SU-DHL-6 (cell line): Measurements from ENCODE around the gene SMAD3.

Source experiments
- H2AFZ ChIP-seq: fragments of 200-600 bp; sonication (generic); 2 replicates; pipeline ENCODE4 v1.6.1; 2014; ENCODE audit warnings: low read depth, mild to moderate bottlenecking, moderate library complexity, mixed read lengths, antibody characterized with exemption, low read length; ENCODE audit not compliant: severe bottlenecking
- H3F3A ChIP-seq: fragments of 200-600 bp; shearing (Covaris generic); 2 replicates; pipeline ENCODE4 v1.6.0; 2016; ENCODE audit warnings: antibody characterized with exemption, mild to moderate bottlenecking; ENCODE audit not compliant: insufficient read depth
- H3K27ac ChIP-seq: fragments of 200-600 bp; sonication (generic); 2 replicates; pipeline ENCODE4 v1.5.1; 2016; ENCODE audit warnings: low read depth, mild to moderate bottlenecking, low read length, moderate library complexity, mixed read lengths
- H3K27me3 ChIP-seq: fragments of 200-600 bp; sonication (generic), shearing (Covaris generic); 2 replicates; pipeline ENCODE4 v1.6.0; 2014; ENCODE audit warnings: mild to moderate bottlenecking, low read length
- H3K36me3 ChIP-seq: fragments of 200-600 bp; sonication (generic); 2 replicates; pipeline ENCODE4 v1.6.1; 2014; ENCODE audit warnings: mild to moderate bottlenecking, low read length, mixed read lengths
- H3K4me2 ChIP-seq: fragments of 300-600, 200-600 bp; shearing (Covaris generic), sonication (generic); 2 replicates; pipeline ENCODE4 v1.6.0; 2014; ENCODE audit warnings: low read length, low read depth, mild to moderate bottlenecking; ENCODE audit not compliant: poor library complexity, severe bottlenecking
- H3K4me3 ChIP-seq: fragments of 200-600 bp; sonication (generic); 2 replicates; pipeline ENCODE4 v1.5.1; 2014; ENCODE audit warnings: antibody characterized with exemption, low read length, mild to moderate bottlenecking, mixed read lengths; ENCODE audit not compliant: insufficient read depth, poor library complexity, severe bottlenecking
- H3K79me2 ChIP-seq: fragments of 200-600 bp; sonication (generic); 2 replicates; pipeline ENCODE4 v1.6.1; 2014; ENCODE audit warnings: mild to moderate bottlenecking, low read length, moderate library complexity; ENCODE audit not compliant: insufficient read depth
- H3K9ac ChIP-seq: fragments of 200-600 bp; sonication (generic); 2 replicates; pipeline ENCODE4 v1.7.0; 2014; ENCODE audit warnings: mild to moderate bottlenecking, low read length
- H3K9me2 ChIP-seq: fragments of 200-600 bp; sonication (generic); replicated peaks from 2 replicates; pipeline ENCODE4 v1.6.1; 2014; ENCODE audit warnings: low read length; ENCODE audit not compliant: insufficient read depth
- H3K9me3 ChIP-seq: fragments of 200-600 bp; sonication (generic); 2 replicates; pipeline ENCODE4 v1.6.1; 2014; ENCODE audit warnings: low read length, mixed read lengths; ENCODE audit not compliant: insufficient read depth
- H4K20me1 ChIP-seq: fragments of 200-600 bp; sonication (generic); 2 replicates; pipeline ENCODE4 v1.6.1; 2014; ENCODE audit warnings: low read depth, mild to moderate bottlenecking, antibody characterized with exemption, low read length, moderate library complexity, mixed read lengths
- EZH2phosphoT487 ChIP-seq: fragments of 200-600 bp; sonication (generic), shearing (Covaris generic); conservative IDR thresholded peaks from 2 replicates; pipeline ENCODE4 v1.6.1; 2018; ENCODE audit warnings: mild to moderate bottlenecking, antibody characterized with exemption, low read length, moderate library complexity, mixed read lengths
- TF ChIP-seq, protein P1 (sequence below): fragments of 200-600 bp; sonication (generic); IDR thresholded peaks from one replicate; pipeline ENCODE4 v1.5.1; 2017; ENCODE audit warnings: antibody characterized with exemption, mild to moderate bottlenecking, low read length, moderate library complexity; ENCODE audit not compliant: insufficient read depth, poor library complexity, severe bottlenecking

Gene SMAD3

DNA sequence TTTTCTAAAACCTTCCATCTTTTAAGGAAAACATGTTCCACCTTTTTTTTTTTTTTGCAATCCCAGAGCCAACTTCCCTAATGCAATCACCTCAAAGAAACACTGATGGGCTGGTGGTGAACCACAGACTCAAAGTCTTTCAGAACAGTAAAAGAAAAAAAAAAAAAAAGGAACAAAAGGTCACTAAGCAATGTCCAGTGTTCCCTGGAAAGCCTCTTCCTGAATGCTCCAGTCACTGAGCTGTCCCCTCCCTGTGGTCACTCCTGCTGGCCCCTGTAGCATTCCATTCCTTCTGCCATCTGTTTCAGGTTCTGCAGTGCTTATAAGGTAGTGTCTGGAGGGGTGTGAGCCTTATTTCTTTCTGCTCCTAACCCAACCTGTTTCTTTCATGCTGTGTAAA, 135.7 kb downstream of the SMAD3 start:
- Histone ChIP-seq H3K9ac (no peak overlapping the region), H2AFZ (no peak overlapping the region), H3K9me3 (no peaks in the 10 kb centered on the region), H4K20me1 (no peaks in the 10 kb centered on the region), H3K9me2 (no peaks in the 10 kb centered on the region), H3K79me2 (no peaks in the 10 kb centered on the region), H3K4me3 (no peak overlapping the region), H3K4me2 (no peak overlapping the region), H3F3A (no peaks in the 10 kb centered on the region), H3K27ac (no peak overlapping the region), H3K27me3 (no peaks in the 10 kb centered on the region), H3K36me3 (no peaks in the 10 kb centered on the region)
- TF ChIP-seq, protein P1, sequence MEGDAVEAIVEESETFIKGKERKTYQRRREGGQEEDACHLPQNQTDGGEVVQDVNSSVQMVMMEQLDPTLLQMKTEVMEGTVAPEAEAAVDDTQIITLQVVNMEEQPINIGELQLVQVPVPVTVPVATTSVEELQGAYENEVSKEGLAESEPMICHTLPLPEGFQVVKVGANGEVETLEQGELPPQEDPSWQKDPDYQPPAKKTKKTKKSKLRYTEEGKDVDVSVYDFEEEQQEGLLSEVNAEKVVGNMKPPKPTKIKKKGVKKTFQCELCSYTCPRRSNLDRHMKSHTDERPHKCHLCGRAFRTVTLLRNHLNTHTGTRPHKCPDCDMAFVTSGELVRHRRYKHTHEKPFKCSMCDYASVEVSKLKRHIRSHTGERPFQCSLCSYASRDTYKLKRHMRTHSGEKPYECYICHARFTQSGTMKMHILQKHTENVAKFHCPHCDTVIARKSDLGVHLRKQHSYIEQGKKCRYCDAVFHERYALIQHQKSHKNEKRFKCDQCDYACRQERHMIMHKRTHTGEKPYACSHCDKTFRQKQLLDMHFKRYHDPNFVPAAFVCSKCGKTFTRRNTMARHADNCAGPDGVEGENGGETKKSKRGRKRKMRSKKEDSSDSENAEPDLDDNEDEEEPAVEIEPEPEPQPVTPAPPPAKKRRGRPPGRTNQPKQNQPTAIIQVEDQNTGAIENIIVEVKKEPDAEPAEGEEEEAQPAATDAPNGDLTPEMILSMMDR, result no peak
- no peak for TF ChIP-seq EZH2phosphoT487

DNA sequence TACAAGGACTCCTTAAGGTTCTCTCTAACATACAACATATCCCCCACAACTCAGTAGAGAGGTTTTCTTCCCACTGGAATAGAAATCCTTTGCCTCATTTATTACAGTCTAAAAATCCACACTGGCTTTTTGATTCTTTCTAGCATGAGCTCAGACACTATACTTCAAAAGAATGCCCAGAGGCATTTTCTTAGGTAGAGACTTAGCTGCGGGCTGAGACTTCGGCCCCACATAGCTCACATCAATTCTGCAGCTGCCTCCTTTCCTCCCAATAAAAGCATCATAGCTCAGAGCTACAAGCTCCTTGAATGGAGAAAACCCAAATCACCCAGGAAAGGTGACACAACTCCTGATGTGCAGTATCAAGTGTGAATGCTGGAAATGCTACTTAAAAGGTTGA, 136.7 kb downstream of the SMAD3 start:
- TF ChIP-seq EZH2phosphoT487, result no peak
- TF ChIP-seq, protein P1, result no peak
- no peaks in the 10 kb centered on the region for H3K36me3 ChIP-seq

DNA sequence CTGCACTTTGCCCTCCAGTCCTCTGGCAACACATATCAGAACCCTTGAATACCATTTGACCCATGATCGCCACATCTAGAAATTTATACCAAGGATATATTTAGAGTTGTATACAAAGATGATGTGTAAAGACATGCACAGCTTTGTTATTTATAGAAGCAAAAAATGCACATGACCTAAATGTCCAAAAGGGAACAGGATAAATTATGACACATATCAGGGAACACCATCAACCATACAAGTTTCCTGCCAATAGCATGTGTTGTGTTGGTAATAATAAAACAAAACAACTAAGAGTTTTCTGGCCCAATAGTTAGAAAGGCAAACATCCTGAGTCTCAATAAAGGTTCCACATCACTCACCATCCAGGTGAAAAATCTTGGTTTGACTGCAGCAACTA, 137.6 kb downstream of the SMAD3 start:
- no peak overlapping the region for H3K27ac ChIP-seq
- no peaks in the 10 kb centered on the region for H4K20me1 ChIP-seq
- no peak overlapping the region for H2AFZ ChIP-seq
- H3K27me3 ChIP-seq, result no peaks in the 10 kb centered on the region
- H3K4me2 ChIP-seq, result no peak overlapping the region
- no peak overlapping the region for H3K4me3 ChIP-seq
- H3K9me3 ChIP-seq, result no peaks in the 10 kb centered on the region
- H3K36me3 ChIP-seq, result no peaks in the 10 kb centered on the region
- H3K9ac ChIP-seq, result no peak overlapping the region
- no peaks in the 10 kb centered on the region for H3K9me2 ChIP-seq
- no peaks in the 10 kb centered on the region for H3K79me2 ChIP-seq
- TF ChIP-seq EZH2phosphoT487, result no peak
- TF ChIP-seq, protein P1, result no peak
- H3F3A ChIP-seq, result no peaks in the 10 kb centered on the region

More for the DNA sequence above, 136.7 kb downstream of the SMAD3 start:
- Histone ChIP-seq H3K27ac (no peak overlapping the region), H4K20me1 (no peaks in the 10 kb centered on the region), H3K9me2 (no peaks in the 10 kb centered on the region), H3K27me3 (no peaks in the 10 kb centered on the region), H3K9me3 (no peaks in the 10 kb centered on the region), H3K4me2 (no peak overlapping the region), H3K79me2 (no peaks in the 10 kb centered on the region), H2AFZ (no peak overlapping the region), H3K9ac (no peak overlapping the region), H3K4me3 (no peak overlapping the region), H3F3A (no peaks in the 10 kb centered on the region)
